Endothelial cell of umbilical vein (primary cell): ENCODE results near the gene CCNL2.

ENCODE experiments used
- EZH2 ChIP-seq: IDR thresholded peaks from 2 replicates; pipeline ENCODE4 v1.6.1; 2012; ENCODE audit warnings: borderline replicate concordance, low read depth, mild to moderate bottlenecking, moderate library complexity, low read length, inconsistent platforms; ENCODE audit not compliant: severe bottlenecking
- FOS ChIP-seq: IDR thresholded peaks from 2 replicates; pipeline ENCODE4 v1.6.1; 2011; ENCODE audit warnings: mild to moderate bottlenecking, low read length, moderate library complexity, borderline replicate concordance; ENCODE audit not compliant: insufficient read depth
- GATA2 ChIP-seq: IDR thresholded peaks from 2 replicates; pipeline ENCODE4 v1.7.0; 2011; ENCODE audit warnings: low read depth, mild to moderate bottlenecking, moderate library complexity, mixed read lengths, low read length; ENCODE audit not compliant: insufficient read length, insufficient read depth
- JUN ChIP-seq: IDR thresholded peaks from 2 replicates; pipeline ENCODE4 v1.6.1; 2011; ENCODE audit warnings: borderline replicate concordance, low read depth; ENCODE audit not compliant: insufficient read length, insufficient read depth
- MYC ChIP-seq: IDR thresholded peaks from one replicate; pipeline ENCODE4 v1.6.1; 2011; ENCODE audit warnings: mild to moderate bottlenecking, low read depth, low read length
- POLR2A ChIP-seq: IDR thresholded peaks from 2 replicates; pipeline ENCODE4 v1.6.1; 2012; ENCODE audit warnings: low read depth, mild to moderate bottlenecking, control low read depth, low read length
- POLR2AphosphoS5 ChIP-seq: IDR thresholded peaks from 2 replicates; pipeline ENCODE4 v1.6.1; 2012; ENCODE audit warnings: low read depth, mild to moderate bottlenecking, control low read depth, low read length, moderate library complexity; ENCODE audit not compliant: insufficient read depth
- TF ChIP-seq, protein P1 (sequence below), 2 donors: IDR thresholded peaks; 1 replicate in 1 of 2; 2 replicates in 1 of 2; pipeline ENCODE4 v1.5.1; 2011; ENCODE audit warnings: low read length in 2 of 2, mild to moderate bottlenecking in 2 of 2, moderate library complexity in 2 of 2, control low read depth in 1 of 2, inconsistent platforms in 1 of 2, low read depth in 1 of 2; ENCODE audit not compliant: insufficient read depth in 1 of 2; ENCODE audit errors: extremely low read depth in 1 of 2
- TF ChIP-seq, protein P2 (sequence below): IDR thresholded peaks from 2 replicates; pipeline ENCODE4 v1.6.1; 2011; ENCODE audit not compliant: insufficient read depth, insufficient read length

DNA sequence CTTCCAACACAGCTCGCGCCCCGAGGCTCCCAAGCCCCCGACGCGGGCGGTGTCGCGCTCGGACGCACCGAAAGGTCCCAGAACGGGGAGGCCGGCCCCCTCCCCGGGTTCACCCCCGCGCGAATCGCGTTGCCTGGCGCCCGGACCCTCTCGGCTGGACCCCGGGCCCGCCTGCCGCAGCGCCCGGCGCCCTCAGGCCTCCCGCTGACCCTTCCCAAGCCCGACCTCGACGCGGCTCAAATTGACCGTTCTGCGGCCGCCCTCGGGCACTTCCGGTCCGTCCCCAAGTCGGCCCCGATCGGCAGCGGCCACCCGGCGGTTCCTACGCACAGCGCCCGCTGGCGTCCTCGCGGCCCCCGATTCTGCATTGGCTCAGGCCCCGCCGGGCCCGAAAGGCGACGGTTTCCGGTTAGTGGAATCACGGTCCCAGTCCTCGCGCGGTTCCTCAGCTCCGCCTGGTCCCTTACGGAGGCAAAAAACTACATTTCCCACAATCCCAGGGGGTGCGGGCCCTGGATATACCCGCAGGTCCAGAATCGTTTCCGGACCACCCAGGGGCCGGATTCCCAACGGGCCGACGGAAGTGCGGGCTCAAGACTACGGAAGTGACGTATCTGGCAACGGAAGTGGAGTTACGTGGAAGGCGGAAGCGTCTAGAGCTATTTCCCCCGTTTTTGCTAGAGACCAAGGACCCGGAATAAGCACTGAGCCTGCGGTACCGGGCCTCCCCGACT lies 24.0 kb downstream of the CCNL2 start, which contains the start of gene AURKAIP1:
- TF ChIP-seq, protein P1, sequence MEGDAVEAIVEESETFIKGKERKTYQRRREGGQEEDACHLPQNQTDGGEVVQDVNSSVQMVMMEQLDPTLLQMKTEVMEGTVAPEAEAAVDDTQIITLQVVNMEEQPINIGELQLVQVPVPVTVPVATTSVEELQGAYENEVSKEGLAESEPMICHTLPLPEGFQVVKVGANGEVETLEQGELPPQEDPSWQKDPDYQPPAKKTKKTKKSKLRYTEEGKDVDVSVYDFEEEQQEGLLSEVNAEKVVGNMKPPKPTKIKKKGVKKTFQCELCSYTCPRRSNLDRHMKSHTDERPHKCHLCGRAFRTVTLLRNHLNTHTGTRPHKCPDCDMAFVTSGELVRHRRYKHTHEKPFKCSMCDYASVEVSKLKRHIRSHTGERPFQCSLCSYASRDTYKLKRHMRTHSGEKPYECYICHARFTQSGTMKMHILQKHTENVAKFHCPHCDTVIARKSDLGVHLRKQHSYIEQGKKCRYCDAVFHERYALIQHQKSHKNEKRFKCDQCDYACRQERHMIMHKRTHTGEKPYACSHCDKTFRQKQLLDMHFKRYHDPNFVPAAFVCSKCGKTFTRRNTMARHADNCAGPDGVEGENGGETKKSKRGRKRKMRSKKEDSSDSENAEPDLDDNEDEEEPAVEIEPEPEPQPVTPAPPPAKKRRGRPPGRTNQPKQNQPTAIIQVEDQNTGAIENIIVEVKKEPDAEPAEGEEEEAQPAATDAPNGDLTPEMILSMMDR (IDR thresholded peaks at IDR 0.05; ENCODE audit: extremely low read depth in 1 of 2, insufficient read depth in 1 of 2, low read depth in 1 of 2, low read length in 2 of 2): peak; percentile 24 to 45
- TF ChIP-seq, protein P2, sequence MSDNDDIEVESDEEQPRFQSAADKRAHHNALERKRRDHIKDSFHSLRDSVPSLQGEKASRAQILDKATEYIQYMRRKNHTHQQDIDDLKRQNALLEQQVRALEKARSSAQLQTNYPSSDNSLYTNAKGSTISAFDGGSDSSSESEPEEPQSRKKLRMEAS: no peak
- TF ChIP-seq POLR2A: peak; percentile 53
- TF ChIP-seq EZH2: no peak
- TF ChIP-seq FOS: no peak
- peak; percentile 65 for TF ChIP-seq POLR2AphosphoS5
- no peak for TF ChIP-seq GATA2
- TF ChIP-seq JUN: no peak
- peak; percentile 3 for TF ChIP-seq MYC
